Measurements from ENCODE around the gene ARHGAP15. TPM values are rescaled to one million over a fixed set of nuclear protein-coding genes. Genes with fewer than 3 reads are reported as not detected.

ARHGAP15 gene
- total RNA-seq, 2 donors from 2014 or later, result 0.86 TPM; not detected in 1

DNA sequence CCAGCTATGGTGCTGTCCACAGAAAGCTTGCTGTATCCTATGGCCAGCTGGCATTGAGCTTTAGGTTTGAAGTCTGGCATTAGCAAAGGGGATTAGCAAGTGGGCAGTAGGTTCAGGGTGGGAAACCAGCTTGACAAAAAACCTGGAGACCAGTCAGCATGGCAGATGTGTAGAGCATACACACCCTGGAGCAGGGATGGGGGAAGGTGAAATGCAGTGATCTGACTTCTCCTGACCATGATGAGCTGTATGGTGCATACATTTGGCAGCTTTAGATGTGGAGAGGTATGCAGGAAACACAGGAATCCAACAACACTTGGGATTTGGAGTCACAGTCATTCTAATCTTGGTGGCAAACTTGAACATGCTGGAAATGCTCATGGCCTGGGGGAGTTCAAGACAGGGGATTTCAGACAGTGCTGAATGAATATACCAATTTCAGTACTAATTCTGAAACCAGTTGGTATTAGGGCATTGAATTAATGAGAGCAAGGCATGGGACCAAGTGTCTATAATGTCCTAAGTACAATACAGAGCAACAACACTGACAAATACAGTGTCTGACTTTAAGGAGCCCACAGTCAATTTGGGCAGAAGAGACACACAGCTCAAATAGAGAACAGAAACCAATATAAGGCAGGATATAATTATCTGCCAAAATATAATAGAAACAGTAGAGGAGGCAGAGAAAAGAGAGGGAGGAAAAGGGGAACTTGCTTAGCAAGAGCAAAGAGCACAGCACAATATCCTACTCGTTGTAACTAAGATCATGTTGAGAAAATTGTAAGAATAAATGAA lies 11.8 kb downstream of the ARHGAP15 start:
- H3K27ac Mint-ChIP-seq, result no peak overlapping the region
- H3K4me1 Mint-ChIP-seq, result no peaks in the 10 kb centered on the region
- Histone ChIP-seq H3K4me3 (ENCODE audit: low read length) (no peak overlapping the region), H3K4me1 (ENCODE audit: control insufficient read depth, insufficient read depth, low read length) (no peaks in the 10 kb centered on the region), H3K27ac (ENCODE audit: low read depth, low read length) (no peak overlapping the region), H3K9ac (ENCODE audit: extremely low read depth, low read length, poor library complexity, severe bottlenecking) (no peak overlapping the region), H3K36me3 (ENCODE audit: control insufficient read depth, insufficient read depth, low read length) (no peaks in the 10 kb centered on the region), H3K27me3 (ENCODE audit: control insufficient read depth, insufficient read depth, low read length, poor library complexity, severe bottlenecking) (no peaks in the 10 kb centered on the region), H3K9me3 (ENCODE audit: control insufficient read depth, low read length) (no peaks in the 10 kb centered on the region)
- TF ChIP-seq CTCF (conservative IDR thresholded peaks at IDR 0.05), result no peak
- no peaks in the 10 kb centered on the region for H3K9me3 Mint-ChIP-seq
- DNase-seq, result no peak
- H3K27me3 Mint-ChIP-seq (ENCODE audit: insufficient read depth), result no peaks in the 10 kb centered on the region
- H3K4me3 Mint-ChIP-seq, result no peak overlapping the region
- WGBS, 2 experiments (ENCODE audit: insufficient coverage in 1 of 2, insufficient read length in 1 of 2), result 98 to 100% methylated on average over 1 of the region's 1 CpG
- no peaks in the 10 kb centered on the region for H3K36me3 Mint-ChIP-seq (ENCODE audit: low read depth)

DNA sequence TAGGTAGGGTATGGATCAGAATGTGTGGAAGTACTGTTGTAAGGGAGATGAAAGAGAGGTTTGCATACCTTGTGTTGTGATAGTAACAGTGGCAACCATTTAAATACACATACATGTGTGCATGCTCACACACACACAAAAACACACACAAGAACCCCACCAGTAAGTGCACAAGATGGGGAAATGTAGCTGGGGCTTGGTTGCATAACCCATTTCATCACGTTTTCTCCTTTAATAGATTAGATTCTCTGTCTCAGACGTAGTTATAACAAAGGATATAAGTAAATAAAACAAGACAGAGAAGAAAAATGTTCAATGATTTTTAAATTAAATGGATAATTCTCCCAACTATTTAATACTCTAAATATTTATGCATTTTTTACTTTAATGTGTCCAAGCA lies 13.4 kb downstream of the ARHGAP15 start:
- no peaks in the 10 kb centered on the region for H3K9me3 ChIP-seq (ENCODE audit: control insufficient read depth, low read length)
- no peaks in the 10 kb centered on the region for H3K27me3 ChIP-seq (ENCODE audit: control insufficient read depth, insufficient read depth, low read length, poor library complexity, severe bottlenecking)
- H3K4me3 ChIP-seq (ENCODE audit: low read length), result no peak overlapping the region
- Mint-ChIP-seq H3K27me3 (ENCODE audit: insufficient read depth) (no peaks in the 10 kb centered on the region), H3K4me1 (peaks cover 7% of the 10 kb centered on the region), H3K36me3 (ENCODE audit: low read depth) (no peaks in the 10 kb centered on the region), H3K9me3 (no peaks in the 10 kb centered on the region), H3K4me3 (no peak overlapping the region), H3K27ac (no peak overlapping the region)
- no peak overlapping the region for H3K27ac ChIP-seq (ENCODE audit: low read depth, low read length)
- TF ChIP-seq CTCF (conservative IDR thresholded peaks at IDR 0.05), result no peak
- no peaks in the 10 kb centered on the region for H3K4me1 ChIP-seq (ENCODE audit: control insufficient read depth, insufficient read depth, low read length)
- no peaks in the 10 kb centered on the region for H3K36me3 ChIP-seq (ENCODE audit: control insufficient read depth, insufficient read depth, low read length)
- no peak overlapping the region for H3K9ac ChIP-seq (ENCODE audit: extremely low read depth, low read length, poor library complexity, severe bottlenecking)
- no peak for DNase-seq
- WGBS, 2 experiments (ENCODE audit: insufficient coverage in 1 of 2, insufficient read length in 1 of 2), result no CpG with 5 or more reads among the region's 2 CpGs

GRCh38 chr2:143144813-143145455 lies 15.7 kb downstream of the ARHGAP15 start:
- DNase-seq, result no peak
- Histone ChIP-seq H3K36me3 (ENCODE audit: control insufficient read depth, insufficient read depth, low read length) (no peaks in the 10 kb centered on the region), H3K9me3 (ENCODE audit: control insufficient read depth, low read length) (no peaks in the 10 kb centered on the region), H3K27me3 (ENCODE audit: control insufficient read depth, insufficient read depth, low read length, poor library complexity, severe bottlenecking) (no peaks in the 10 kb centered on the region), H3K27ac (ENCODE audit: low read depth, low read length) (no peak overlapping the region), H3K4me3 (ENCODE audit: low read length) (no peak overlapping the region), H3K4me1 (ENCODE audit: control insufficient read depth, insufficient read depth, low read length) (no peaks in the 10 kb centered on the region), H3K9ac (ENCODE audit: extremely low read depth, low read length, poor library complexity, severe bottlenecking) (no peak overlapping the region)
- H3K4me3 Mint-ChIP-seq, result no peak overlapping the region
- no peak overlapping the region for H3K27ac Mint-ChIP-seq
- H3K9me3 Mint-ChIP-seq, result no peaks in the 10 kb centered on the region
- H3K4me1 Mint-ChIP-seq, result peaks cover 16% of the 10 kb centered on the region
- no peaks in the 10 kb centered on the region for H3K27me3 Mint-ChIP-seq (ENCODE audit: insufficient read depth)
- TF ChIP-seq CTCF (conservative IDR thresholded peaks at IDR 0.05), result no peak
- 94 to 100% methylated on average over 1 to 3 of the region's 3 CpGs for WGBS, 2 experiments (ENCODE audit: insufficient coverage in 1 of 2, insufficient read length in 1 of 2)
- H3K36me3 Mint-ChIP-seq (ENCODE audit: low read depth), result no peaks in the 10 kb centered on the region
